Prostate gland (tissue), 2 donors: Measurements from ENCODE around the gene KCNE3.

Experiments
- POLR2A ChIP-seq: fragments of 450-650 bp; IDR thresholded peaks from one replicate; pipeline ENCODE4 v1.6.1; 2016; ENCODE audit warnings: antibody characterized with exemption, mild to moderate bottlenecking
- TF ChIP-seq, protein P1 (sequence below), 4 experiments: fragments of 200-600 bp in 2 of 4; fragments of 450-650 bp in 2 of 4; sonication (generic) in 2 of 4; IDR thresholded peaks; 1 replicate in 3 of 4; 2 replicates in 1 of 4; pipeline ENCODE4 v1.5.1; 2016 to 2019; ENCODE audit warnings: antibody characterized with exemption in 4 of 4, mild to moderate bottlenecking in 2 of 4, moderate library complexity in 2 of 4

DNA sequence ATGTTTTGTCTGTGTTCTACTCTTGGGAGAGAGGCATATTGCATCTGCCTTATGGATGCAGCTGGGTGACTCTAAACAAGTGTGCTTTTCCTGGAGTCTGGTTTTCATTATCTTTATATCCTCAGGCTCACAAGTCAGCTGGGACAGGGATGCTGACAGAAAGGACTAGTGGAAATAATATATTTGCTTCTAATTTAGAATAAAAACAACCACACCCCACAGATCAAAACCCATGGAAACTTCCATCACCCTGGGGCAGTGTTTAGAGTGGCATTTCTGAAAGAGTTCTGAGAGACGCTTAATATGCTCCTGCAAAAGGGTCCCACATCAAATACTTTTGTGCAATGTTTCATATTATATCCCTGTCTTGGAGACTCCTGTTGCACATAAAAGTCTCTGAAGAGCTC, 20.8 kb downstream of the KCNE3 start:
- TF ChIP-seq, protein P1, sequence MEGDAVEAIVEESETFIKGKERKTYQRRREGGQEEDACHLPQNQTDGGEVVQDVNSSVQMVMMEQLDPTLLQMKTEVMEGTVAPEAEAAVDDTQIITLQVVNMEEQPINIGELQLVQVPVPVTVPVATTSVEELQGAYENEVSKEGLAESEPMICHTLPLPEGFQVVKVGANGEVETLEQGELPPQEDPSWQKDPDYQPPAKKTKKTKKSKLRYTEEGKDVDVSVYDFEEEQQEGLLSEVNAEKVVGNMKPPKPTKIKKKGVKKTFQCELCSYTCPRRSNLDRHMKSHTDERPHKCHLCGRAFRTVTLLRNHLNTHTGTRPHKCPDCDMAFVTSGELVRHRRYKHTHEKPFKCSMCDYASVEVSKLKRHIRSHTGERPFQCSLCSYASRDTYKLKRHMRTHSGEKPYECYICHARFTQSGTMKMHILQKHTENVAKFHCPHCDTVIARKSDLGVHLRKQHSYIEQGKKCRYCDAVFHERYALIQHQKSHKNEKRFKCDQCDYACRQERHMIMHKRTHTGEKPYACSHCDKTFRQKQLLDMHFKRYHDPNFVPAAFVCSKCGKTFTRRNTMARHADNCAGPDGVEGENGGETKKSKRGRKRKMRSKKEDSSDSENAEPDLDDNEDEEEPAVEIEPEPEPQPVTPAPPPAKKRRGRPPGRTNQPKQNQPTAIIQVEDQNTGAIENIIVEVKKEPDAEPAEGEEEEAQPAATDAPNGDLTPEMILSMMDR (IDR thresholded peaks at IDR 0.05), result no peak
- TF ChIP-seq POLR2A, result no peak
